ENCODE measurements around the gene VWA1.
"Not testable (repeated sequence)": the region's sequence is repeated elsewhere in the genome, so short reads cannot be mapped to it uniquely, and the experiment has no call there.

Gene VWA1

GRCh38 chr1:1484976-1485750, 49.7 kb downstream of the VWA1 start:
- not testable (repeated sequence) for DNase-seq (ENCODE audit: low read depth in 2 of 2)

- DNase-seq (ENCODE audit: low read depth in 2 of 2), result not testable (repeated sequence)
Observed at GRCh38 chr1:1485755-1486317, 50.3 kb downstream of the VWA1 start.

- no peak for DNase-seq (ENCODE audit: low read depth in 2 of 2)
Observed at GRCh38 chr1:1487701-1488100, 52.2 kb downstream of the VWA1 start.

- no peak for DNase-seq (ENCODE audit: low read depth in 2 of 2)
Observed at GRCh38 chr1:1489231-1489630, 53.7 kb downstream of the VWA1 start.

- no peak for DNase-seq (ENCODE audit: low read depth in 2 of 2)
Observed at GRCh38 chr1:1489861-1490260, 54.4 kb downstream of the VWA1 start.

- DNase-seq (ENCODE audit: low read depth in 2 of 2), result no peak
Observed at GRCh38 chr1:1490633-1491230, 55.2 kb downstream of the VWA1 start.

GRCh38 chr1:1491601-1492000, 56.1 kb downstream of the VWA1 start:
- no peak for DNase-seq (ENCODE audit: low read depth in 2 of 2)
